Activated CD4-positive, alpha-beta memory T cell treated with anti-CD3 and anti-CD28 coated beads for 36 hours (primary cell): ENCODE data around the gene THAP8. TPM values are rescaled to one million over a fixed set of nuclear protein-coding genes. Genes with fewer than 3 reads are reported as not detected.
"Not testable (repeated sequence)": the region's sequence is repeated elsewhere in the genome, so short reads cannot be mapped to it uniquely, and the experiment has no call there.

Source experiments
- CTCF ChIA-PET: fragments of 350-600 bp; sonication (Branson Sonifier 250); formaldehyde crosslinking; loops from one replicate; lab custom pipeline; 2021; ENCODE audit warnings: antibody characterized with exemption, inconsistent platforms; lab: Charles Lee
- POLR2A ChIA-PET: fragments of 350-600 bp; sonication (Branson Sonifier 250); formaldehyde crosslinking; loops from one replicate; lab custom pipeline; 2021; ENCODE audit warnings: antibody characterized with exemption; lab: Charles Lee
- DNase-seq: peaks from one replicate; pipeline ENCODE4 v3.0.0-alpha.2; 2020
- H3K27ac Mint-ChIP-seq: one replicate; pipeline ENCODE4 v1.8.0; 2021; ENCODE audit warnings: mixed read lengths
- H3K27me3 Mint-ChIP-seq: one replicate; pipeline ENCODE4 v1.8.0; 2021; ENCODE audit warnings: mixed read lengths
- H3K36me3 Mint-ChIP-seq: one replicate; pipeline ENCODE4 v1.8.0; 2021; ENCODE audit warnings: mixed read lengths
- H3K4me1 Mint-ChIP-seq: one replicate; pipeline ENCODE4 v1.8.0; 2021; ENCODE audit warnings: low read depth, mixed read lengths
- H3K4me3 Mint-ChIP-seq: one replicate; pipeline ENCODE4 v1.8.0; 2021; ENCODE audit warnings: mild to moderate bottlenecking, mixed read lengths
- H3K9me3 Mint-ChIP-seq: one replicate; pipeline ENCODE4 v1.8.0; 2021; ENCODE audit warnings: mixed read lengths
- intact Hi-C: fragments of 100-400 bp; cut with micrococcal nuclease; formaldehyde crosslinking; loops from one replicate; pipeline ENCODE4 v1.15.1; 2023
- total RNA-seq, 2 experiments: library from RNA; stranded (reverse); gene quantifications; one replicate each; pipeline ENCODE4 v1.2.3, GENCODE V29; 2021

The THAP8 gene
- total RNA-seq, 2 experiments from 2014 or later, result 2.1 to 2.2 TPM

DNA sequence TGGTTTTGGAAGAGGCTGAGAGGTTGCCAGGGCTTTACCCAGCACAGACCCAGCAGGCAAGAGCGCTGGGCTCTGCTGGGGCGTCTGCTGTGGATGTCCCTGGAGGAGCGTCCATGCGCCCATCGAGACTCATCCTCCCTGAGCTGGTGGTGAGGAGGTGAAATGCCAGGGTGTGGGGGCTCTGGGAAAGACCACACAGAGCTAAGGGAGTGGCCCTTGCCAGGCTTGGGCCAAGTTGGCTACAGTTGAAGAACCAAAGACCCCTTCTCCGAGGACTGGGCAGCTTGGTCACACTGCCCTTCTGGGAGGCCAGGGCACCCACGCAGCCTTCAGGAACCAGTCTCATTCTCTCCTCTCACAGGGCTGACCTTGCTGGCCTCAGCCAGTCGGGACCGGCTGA, 32.2 kb upstream of the THAP8 start:
- POLR2A ChIA-PET, result no interaction called here
- Mint-ChIP-seq H3K36me3 (peaks cover 49% of the 10 kb centered on the region), H3K27ac (no peak overlapping the region), H3K4me1 (no peaks in the 10 kb centered on the region), H3K27me3 (no peaks in the 10 kb centered on the region), H3K9me3 (no peaks in the 10 kb centered on the region), H3K4me3 (no peak overlapping the region)
- no peak for DNase-seq
- CTCF ChIA-PET, result no interaction called here
- intact Hi-C loops, result no loop called here

DNA sequence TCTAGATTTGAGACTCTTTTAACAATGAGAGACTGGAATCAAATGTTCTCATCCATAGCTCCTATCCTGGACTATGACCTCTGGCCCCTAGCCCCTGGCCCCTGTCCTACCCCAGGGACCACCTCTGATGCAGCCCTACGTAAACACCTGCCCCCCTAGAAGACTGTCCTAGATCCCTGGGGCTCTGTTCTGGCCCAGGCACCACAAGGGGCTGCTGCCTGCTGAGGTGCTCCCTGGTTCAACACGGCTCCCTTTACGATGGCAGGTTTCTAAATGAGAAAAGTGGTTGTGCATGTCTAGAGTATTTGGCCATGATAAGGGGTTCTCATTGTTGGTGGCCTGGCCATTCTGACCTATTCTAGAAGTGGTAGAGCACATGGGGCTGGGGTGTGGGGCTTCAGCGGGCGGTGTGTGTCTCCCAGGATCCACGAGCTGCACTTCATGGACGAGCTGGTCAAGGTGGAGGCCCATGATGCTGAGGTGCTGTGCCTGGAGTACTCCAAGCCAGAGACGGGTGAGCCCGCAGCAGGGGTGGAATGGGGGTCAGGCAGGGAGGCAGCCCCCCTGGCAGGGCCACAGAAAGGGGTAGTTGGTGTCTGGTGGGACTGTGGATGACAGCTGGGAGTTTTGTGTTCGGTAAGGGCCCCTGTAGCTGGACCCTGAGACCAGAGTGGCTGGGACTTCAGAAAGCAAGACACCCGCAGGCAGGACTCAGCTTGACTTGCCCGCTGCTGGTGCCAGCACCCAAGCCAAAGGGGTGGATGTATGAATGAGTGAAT, 30.3 kb upstream of the THAP8 start:
- Mint-ChIP-seq H3K27me3 (no peaks in the 10 kb centered on the region), H3K4me1 (no peaks in the 10 kb centered on the region), H3K9me3 (no peaks in the 10 kb centered on the region), H3K4me3 (no peak overlapping the region), H3K36me3 (peaks cover 47% of the 10 kb centered on the region), H3K27ac (no peak overlapping the region)
- DNase-seq, result no peak
- POLR2A ChIA-PET, result no interaction called here
- intact Hi-C loops, result no loop called here
- CTCF ChIA-PET, result no interaction called here

- DNase-seq, result no peak
- ChIA-PET POLR2A (no interaction called here), CTCF (no interaction called here)
- no peak overlapping the region for H3K27ac Mint-ChIP-seq
- H3K9me3 Mint-ChIP-seq, result no peaks in the 10 kb centered on the region
- no peaks in the 10 kb centered on the region for H3K27me3 Mint-ChIP-seq
- intact Hi-C loops, result no loop called here
- H3K4me1 Mint-ChIP-seq, result no peaks in the 10 kb centered on the region
- no peak overlapping the region for H3K4me3 Mint-ChIP-seq
- peaks cover 44% of the 10 kb centered on the region for H3K36me3 Mint-ChIP-seq
Observed at GRCh38 chr19:36082916-36083315, 28.8 kb upstream of the THAP8 start.

GRCh38 chr19:36081894-36082293, 27.8 kb upstream of the THAP8 start:
- intact Hi-C loops, result no loop called here
- ChIA-PET CTCF (no interaction called here), POLR2A (no interaction called here)
- Mint-ChIP-seq H3K4me1 (no peaks in the 10 kb centered on the region), H3K36me3 (peaks cover 41% of the 10 kb centered on the region), H3K4me3 (no peak overlapping the region), H3K27me3 (no peaks in the 10 kb centered on the region), H3K27ac (no peak overlapping the region), H3K9me3 (no peaks in the 10 kb centered on the region)
- DNase-seq, result no peak

GRCh38 chr19:36081385-36081784, 27.3 kb upstream of the THAP8 start:
- ChIA-PET CTCF (no interaction called here), POLR2A (no interaction called here)
- H3K27ac Mint-ChIP-seq, result no peak overlapping the region
- no peaks in the 10 kb centered on the region for H3K9me3 Mint-ChIP-seq
- H3K27me3 Mint-ChIP-seq, result no peaks in the 10 kb centered on the region
- H3K4me1 Mint-ChIP-seq, result no peaks in the 10 kb centered on the region
- DNase-seq, result no peak
- H3K36me3 Mint-ChIP-seq, result peaks cover 37% of the 10 kb centered on the region
- intact Hi-C loops, result no loop called here
- H3K4me3 Mint-ChIP-seq, result no peak overlapping the region

DNA sequence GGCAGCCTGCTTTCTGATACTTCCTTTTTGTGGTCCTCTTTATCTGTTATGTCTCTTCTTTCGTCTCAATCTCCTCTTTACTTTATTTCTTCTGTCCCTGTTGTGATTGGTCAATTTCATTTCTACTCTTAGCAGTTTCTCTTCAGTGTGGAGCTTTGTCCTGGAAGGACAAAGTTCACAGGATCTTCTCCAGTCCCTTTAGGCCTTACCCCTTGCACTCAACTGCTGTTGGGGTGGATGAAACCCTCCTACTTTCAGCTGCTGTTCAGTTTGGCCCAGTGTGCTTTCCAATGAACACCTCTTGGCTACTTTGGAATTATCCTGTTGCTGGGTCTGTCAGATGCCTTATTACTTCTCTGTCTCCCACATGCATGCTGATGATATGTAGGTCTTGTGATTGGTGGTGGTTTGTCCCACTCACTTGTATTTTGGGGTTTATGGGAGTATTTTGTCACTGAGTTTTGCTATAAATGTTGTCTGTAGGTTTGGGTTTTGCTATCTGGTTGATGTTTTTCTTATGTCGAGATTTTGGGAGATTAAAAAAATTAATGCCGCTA, 25.4 kb upstream of the THAP8 start:
- H3K27me3 Mint-ChIP-seq, result no peaks in the 10 kb centered on the region
- no peak overlapping the region for H3K27ac Mint-ChIP-seq
- no peak overlapping the region for H3K4me3 Mint-ChIP-seq
- ChIA-PET CTCF (no interaction called here), POLR2A (no interaction called here)
- DNase-seq, result no peak
- no peaks in the 10 kb centered on the region for H3K4me1 Mint-ChIP-seq
- intact Hi-C loops, result no loop called here
- H3K9me3 Mint-ChIP-seq, result no peaks in the 10 kb centered on the region
- H3K36me3 Mint-ChIP-seq, result peaks cover 35% of the 10 kb centered on the region

- intact Hi-C loops, result no loop called here
- no peaks in the 10 kb centered on the region for H3K27me3 Mint-ChIP-seq
- H3K36me3 Mint-ChIP-seq, result peaks cover 25% of the 10 kb centered on the region
- no peak for DNase-seq
- H3K27ac Mint-ChIP-seq, result no peak overlapping the region
- H3K4me1 Mint-ChIP-seq, result no peaks in the 10 kb centered on the region
- POLR2A ChIA-PET, result no interaction called here
- CTCF ChIA-PET, result no interaction called here
- H3K9me3 Mint-ChIP-seq, result no peaks in the 10 kb centered on the region
- no peak overlapping the region for H3K4me3 Mint-ChIP-seq
Observed at GRCh38 chr19:36073121-36073876, 19.2 kb upstream of the THAP8 start.

DNA sequence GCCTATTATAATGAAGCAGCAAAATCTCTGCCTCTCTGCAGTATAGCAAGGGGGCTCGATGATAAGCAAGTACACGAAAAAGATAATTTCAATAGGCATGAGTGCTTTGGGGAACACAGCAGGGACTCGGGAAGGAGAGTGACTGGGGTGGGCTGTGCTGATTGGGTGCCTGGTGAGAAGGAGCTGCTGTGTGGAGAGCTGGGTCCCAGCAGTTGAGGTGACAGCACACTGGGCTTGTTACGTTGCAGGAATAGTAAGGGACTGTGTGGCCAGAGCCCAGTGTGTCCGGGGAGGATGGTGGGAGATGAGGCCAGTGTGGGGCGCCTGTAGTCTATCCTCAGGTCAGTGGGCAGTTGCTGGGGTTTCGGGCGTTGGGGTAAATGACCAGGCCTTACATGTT, 18.0 kb upstream of the THAP8 start:
- H3K4me1 Mint-ChIP-seq, result no peaks in the 10 kb centered on the region
- no peaks in the 10 kb centered on the region for H3K27me3 Mint-ChIP-seq
- no peak overlapping the region for H3K4me3 Mint-ChIP-seq
- POLR2A ChIA-PET, result no interaction called here
- intact Hi-C loops, result no loop called here
- DNase-seq, result no peak
- CTCF ChIA-PET, result no interaction called here
- no peaks in the 10 kb centered on the region for H3K9me3 Mint-ChIP-seq
- H3K36me3 Mint-ChIP-seq, result peaks cover 31% of the 10 kb centered on the region
- no peak overlapping the region for H3K27ac Mint-ChIP-seq

DNA sequence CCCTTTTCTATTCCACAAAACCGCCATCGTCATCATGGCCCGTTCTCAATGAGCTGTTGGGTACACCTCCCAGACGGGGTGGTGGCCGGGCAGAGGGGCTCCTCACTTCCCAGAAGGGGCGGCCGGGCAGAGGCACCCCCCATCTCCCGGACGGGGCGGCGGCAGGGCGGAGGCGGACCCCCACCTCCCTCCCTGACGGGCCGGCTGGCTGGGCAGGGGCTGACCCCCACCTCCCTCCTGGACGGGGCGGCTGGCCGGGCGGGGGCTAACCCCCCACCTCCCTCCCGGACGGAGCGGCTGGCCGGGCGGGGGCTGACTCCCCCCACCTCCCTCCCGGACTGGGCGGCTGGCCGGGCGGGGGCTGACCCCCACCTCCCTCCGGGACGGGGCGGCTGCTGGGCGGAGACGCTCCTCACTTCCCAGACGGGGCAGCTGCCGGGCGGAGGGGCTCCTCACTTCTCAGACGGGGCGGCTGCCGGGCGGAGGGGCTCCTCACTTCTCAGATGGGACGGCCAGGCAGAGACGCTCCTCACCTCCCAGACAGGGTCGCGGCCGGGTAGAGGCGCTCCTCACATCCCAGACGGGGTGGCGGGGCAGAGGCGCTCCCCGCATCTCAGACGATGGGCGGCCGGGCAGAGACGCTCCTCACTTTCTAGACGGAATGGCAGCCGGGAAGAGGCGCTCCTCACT, 14.9 kb upstream of the THAP8 start:
- H3K4me1 Mint-ChIP-seq, CTCF ChIA-PET, intact Hi-C loops, POLR2A ChIA-PET, H3K4me3 Mint-ChIP-seq, H3K9me3 Mint-ChIP-seq, H3K27ac Mint-ChIP-seq, H3K27me3 Mint-ChIP-seq, DNase-seq: not testable (repeated sequence)
- peaks cover 41% of the 10 kb centered on the region for H3K36me3 Mint-ChIP-seq

DNA sequence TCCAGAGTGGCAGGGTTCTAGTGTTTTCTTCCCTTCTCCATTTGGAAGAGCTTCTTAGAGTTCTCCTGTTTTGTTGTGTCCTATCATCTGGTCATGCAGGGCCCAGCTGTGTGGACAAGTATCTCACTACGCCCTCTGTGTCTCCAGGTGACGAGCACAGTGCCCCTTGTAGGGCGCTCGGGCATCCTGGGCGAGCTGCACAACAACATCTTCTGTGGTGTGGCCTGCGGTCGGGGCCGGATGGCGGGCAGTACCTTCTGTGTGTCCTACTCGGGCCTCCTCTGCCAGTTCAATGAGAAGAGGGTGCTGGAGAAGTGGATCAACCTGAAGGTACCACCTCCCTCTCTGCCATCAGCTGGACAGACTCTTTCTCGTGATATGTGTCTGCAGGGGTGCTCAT, 13.6 kb upstream of the THAP8 start:
- CTCF ChIA-PET, result no interaction called here
- POLR2A ChIA-PET, result no interaction called here
- no peaks in the 10 kb centered on the region for H3K27me3 Mint-ChIP-seq

GRCh38 chr19:36064826-36065225, 10.7 kb upstream of the THAP8 start:
- POLR2A ChIA-PET, result no interaction called here
- H3K9me3 Mint-ChIP-seq, result no peaks in the 10 kb centered on the region
- H3K4me3 Mint-ChIP-seq, result no peak overlapping the region
- intact Hi-C loops, result no loop called here
- DNase-seq, result no peak
- H3K4me1 Mint-ChIP-seq, result no peaks in the 10 kb centered on the region
- H3K27ac Mint-ChIP-seq, result no peak overlapping the region
- CTCF ChIA-PET, result no interaction called here
- H3K36me3 Mint-ChIP-seq, result peaks cover 35% of the 10 kb centered on the region
- no peaks in the 10 kb centered on the region for H3K27me3 Mint-ChIP-seq

More for the DNA sequence above, 13.6 kb upstream of the THAP8 start:
- intact Hi-C loops, result no loop called here
- Mint-ChIP-seq H3K36me3 (peaks cover 36% of the 10 kb centered on the region), H3K4me1 (no peaks in the 10 kb centered on the region), H3K9me3 (no peaks in the 10 kb centered on the region), H3K4me3 (no peak overlapping the region), H3K27ac (no peak overlapping the region)
- DNase-seq, result no peak

- Mint-ChIP-seq H3K4me3 (no peak overlapping the region), H3K4me1 (peaks cover 2% of the 10 kb centered on the region), H3K36me3 (peaks cover 28% of the 10 kb centered on the region), H3K27ac (no peak overlapping the region), H3K27me3 (no peaks in the 10 kb centered on the region), H3K9me3 (no peaks in the 10 kb centered on the region)
- CTCF ChIA-PET, result interaction anchor here (0.8 to 1.6 kb wide), 6 partner anchors 9 to 109 kb away, joined by 3 to 4 read pairs (median 3); partner anchors contain the start of genes POLR2I and TBCB
- DNase-seq, result no peak
- POLR2A ChIA-PET, result interaction anchor here (0.8 kb wide), 1 partner anchor 32 kb away, joined by 3 read pairs; no protein-coding TSS in a partner anchor
- intact Hi-C loops, result no loop called here
Observed at GRCh38 chr19:36061367-36061766, 7.3 kb upstream of the THAP8 start.
